ENCODE measurements around the gene FOCAD. TPM values are rescaled to one million over a fixed set of nuclear protein-coding genes. Genes with fewer than 3 reads are reported as not detected.

The FOCAD gene
- total and polyA plus RNA-seq, 12 donors: 11.7 to 41.3 (median 31.2) TPM

- ATAC-seq (no peak), DNase-seq (no peak)
- H3K27ac ChIP-seq: no peak overlapping the region
- intact Hi-C loops (cut with DNase I): no loop called here
- H3K27me3 ChIP-seq: no peaks in the 10 kb centered on the region
- H3K4me3 ChIP-seq: no peak overlapping the region
- H3K36me3 ChIP-seq: peaks cover 0 to 42% (median 10%) of the 10 kb centered on the region in 9 donors
- H3K4me1 ChIP-seq: no peaks in the 10 kb centered on the region
- TF ChIP-seq CTCF (IDR thresholded peaks at IDR 0.05): no peak
- H3K9me3 ChIP-seq: peaks cover 0 to 8% (median 0%) of the 10 kb centered on the region in 11 donors
Observed at GRCh38 chr9:20823051-20823450, 139.0 kb downstream of the FOCAD start.

GRCh38 chr9:20831028-20831427, 147.0 kb downstream of the FOCAD start:
- Histone ChIP-seq H3K4me1 (peaks cover 0 to 7% (median 0%) of the 10 kb centered on the region in 9 donors), H3K4me3 (no peak overlapping the region), H3K9me3 (peaks cover 0 to 3% (median 0%) of the 10 kb centered on the region in 11 donors), H3K27me3 (no peaks in the 10 kb centered on the region), H3K27ac (no peak overlapping the region), H3K36me3 (peaks cover 0 to 16% (median 0%) of the 10 kb centered on the region in 9 donors)
- DNase-seq: no peak
- intact Hi-C loops (cut with DNase I): loop anchor here in 1 of 10 donors (5.0 kb wide), 1 partner anchor 44 kb away; no protein-coding TSS in a partner anchor
- 59 to 63% methylated on average over 3 of the region's 3 CpGs for WGBS, 2 donors
- no peak for ATAC-seq
- TF ChIP-seq CTCF (IDR thresholded peaks at IDR 0.05): no peak

- intact Hi-C loops (cut with DNase I): loop anchor here in 1 of 10 donors (5.0 kb wide), 1 partner anchor 45 kb away; no protein-coding TSS in a partner anchor
- H3K36me3 ChIP-seq: peaks cover 0 to 10% (median 0%) of the 10 kb centered on the region in 9 donors
- H3K27me3 ChIP-seq: no peaks in the 10 kb centered on the region
- peaks cover 0 to 3% (median 0%) of the 10 kb centered on the region in 11 donors for H3K9me3 ChIP-seq
- WGBS, 2 donors: 90 to 93% methylated on average over 2 of the region's 2 CpGs
- ATAC-seq (no peak), DNase-seq (no peak)
- no peak overlapping the region for H3K4me3 ChIP-seq
- peaks cover 0 to 12% (median 0%) of the 10 kb centered on the region in 9 donors for H3K4me1 ChIP-seq
- TF ChIP-seq CTCF (IDR thresholded peaks at IDR 0.05): no peak
- no peak overlapping the region for H3K27ac ChIP-seq
Observed at GRCh38 chr9:20832775-20833174, 148.7 kb downstream of the FOCAD start.

DNA sequence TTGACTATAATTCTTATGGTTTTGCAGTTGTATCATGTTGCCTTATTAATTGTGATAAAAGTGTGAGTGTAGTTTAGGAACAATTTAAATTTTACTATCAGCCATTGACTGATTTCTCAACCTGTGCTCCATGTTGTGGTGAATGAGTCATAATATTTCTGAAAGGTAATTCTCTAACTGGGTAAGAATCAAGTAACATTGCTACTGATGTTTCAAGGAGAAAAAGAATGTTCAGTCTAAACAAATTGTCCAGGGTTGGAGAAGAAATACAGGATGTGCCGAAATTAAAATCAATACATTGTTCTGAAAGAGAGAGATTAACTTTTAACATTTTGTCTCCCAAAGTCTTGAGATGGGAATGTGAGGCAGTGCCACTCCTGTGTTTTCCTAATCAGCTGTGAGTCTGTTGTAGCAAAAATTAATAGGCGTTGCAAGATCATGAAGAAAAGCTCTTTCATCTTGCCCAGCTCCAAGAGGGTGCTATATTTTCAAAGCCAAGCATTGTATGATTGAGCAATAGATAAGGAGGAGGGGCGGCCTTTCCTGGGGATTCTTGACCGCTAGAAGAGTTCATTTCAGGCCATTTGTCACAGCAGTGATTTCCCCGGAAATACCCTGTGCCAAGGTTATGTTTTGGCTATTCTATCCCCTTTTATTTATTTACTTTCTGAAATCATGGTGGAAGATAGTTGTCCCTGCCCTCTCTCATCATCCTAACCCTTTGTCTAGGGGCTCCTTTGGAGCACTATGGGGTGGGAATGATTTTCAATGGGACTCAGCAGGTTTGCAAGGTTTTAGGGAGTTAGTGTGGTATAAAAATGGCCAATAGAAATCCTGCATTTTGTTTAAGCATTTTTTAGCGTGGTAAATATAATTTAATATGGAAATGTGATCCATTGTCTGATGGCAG, 151.6 kb downstream of the FOCAD start:
- H3K9me3 ChIP-seq: peaks cover 0 to 8% (median 0%) of the 10 kb centered on the region in 11 donors
- H3K4me1 ChIP-seq: peaks cover 0 to 12% (median 0%) of the 10 kb centered on the region in 9 donors
- 58 to 73% methylated on average over 6 of the region's 6 CpGs for WGBS, 2 donors
- H3K27me3 ChIP-seq: no peaks in the 10 kb centered on the region
- DNase-seq (no peak), ATAC-seq (peak in 2 of 8 donors; percentile 47 to 55)
- H3K27ac ChIP-seq: no peak overlapping the region
- H3K4me3 ChIP-seq: no peak overlapping the region
- intact Hi-C loops (cut with DNase I): no loop called here
- peaks cover 0 to 19% (median 0%) of the 10 kb centered on the region in 9 donors for H3K36me3 ChIP-seq
- no peak for TF ChIP-seq CTCF (IDR thresholded peaks at IDR 0.05)

Measured in heart right ventricle (tissue), 16 donors.